ENCODE data around the gene MAP7D1. TPM values are rescaled to one million over a fixed set of nuclear protein-coding genes. Genes with fewer than 3 reads are reported as not detected.
"Not testable (repeated sequence)": the region's sequence is repeated elsewhere in the genome, so short reads cannot be mapped to it uniquely, and the experiment has no call there.

The MAP7D1 gene
- total RNA-seq, 1 donor from 2014 or later, result 70.1 TPM

DNA sequence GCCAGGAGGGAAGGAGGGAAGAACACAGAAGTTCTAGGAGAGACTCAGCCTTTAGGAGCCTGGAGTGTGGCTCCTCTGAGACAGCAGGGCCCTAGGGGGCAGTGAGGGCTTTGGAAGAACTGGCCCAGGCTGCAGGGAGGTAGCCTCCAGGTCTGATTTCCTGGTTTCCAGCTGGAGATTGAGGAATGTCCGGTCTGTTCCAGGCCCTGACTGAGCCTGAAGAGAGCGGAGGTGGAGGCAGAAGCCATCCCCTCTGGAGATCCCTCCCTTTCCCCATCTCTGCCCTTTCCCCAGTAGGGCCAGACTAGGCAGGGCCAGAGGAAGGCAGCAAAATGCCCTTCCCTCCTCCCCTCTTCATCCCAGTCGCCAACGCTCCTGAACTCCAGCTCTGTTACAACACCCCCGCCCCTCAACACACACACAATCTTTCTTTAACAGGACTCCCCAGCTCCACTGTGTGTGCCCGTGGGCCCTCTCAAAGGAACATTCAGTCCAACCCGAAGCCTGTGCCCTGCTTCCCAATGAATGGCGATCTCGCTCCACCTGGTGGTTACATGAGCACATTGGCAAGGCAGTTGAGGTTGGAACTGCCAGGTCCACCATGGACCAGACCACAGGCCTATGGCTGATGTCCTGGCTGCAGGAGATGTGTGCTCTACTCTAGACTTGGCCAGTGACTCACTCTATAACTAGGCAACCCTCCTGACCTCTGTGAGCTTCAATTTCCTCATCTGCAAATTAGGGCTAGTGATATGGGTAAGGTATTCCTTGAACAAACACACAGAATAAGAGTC is 32.0 kb downstream of the MAP7D1 start:
- FAIRE-seq (no peak), DNase-seq (ENCODE audit: low spot score in 2 of 2) (peak; percentile 73 to 84)

DNA sequence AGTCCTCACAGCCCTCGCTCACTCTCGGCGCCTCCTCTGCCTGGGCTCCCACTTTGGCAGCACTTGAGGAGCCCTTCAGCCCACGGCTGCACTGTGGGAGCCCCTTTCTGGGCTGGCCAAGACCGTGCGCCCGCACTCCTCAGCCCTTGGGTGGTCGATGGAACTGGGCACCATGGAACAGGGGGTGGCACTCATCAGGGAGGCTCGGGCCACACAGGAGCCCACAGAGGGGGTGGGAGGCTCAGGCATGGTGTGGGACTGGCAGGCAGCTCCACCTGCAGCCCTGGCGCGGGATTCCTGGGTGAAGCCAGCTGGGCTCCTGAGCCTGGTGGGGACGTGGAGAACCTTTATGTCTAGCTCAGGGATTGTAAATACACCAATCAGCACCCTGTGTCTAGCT is 40.8 kb downstream of the MAP7D1 start:
- not testable (repeated sequence) for DNase-seq (ENCODE audit: low spot score in 2 of 2); FAIRE-seq

DNA sequence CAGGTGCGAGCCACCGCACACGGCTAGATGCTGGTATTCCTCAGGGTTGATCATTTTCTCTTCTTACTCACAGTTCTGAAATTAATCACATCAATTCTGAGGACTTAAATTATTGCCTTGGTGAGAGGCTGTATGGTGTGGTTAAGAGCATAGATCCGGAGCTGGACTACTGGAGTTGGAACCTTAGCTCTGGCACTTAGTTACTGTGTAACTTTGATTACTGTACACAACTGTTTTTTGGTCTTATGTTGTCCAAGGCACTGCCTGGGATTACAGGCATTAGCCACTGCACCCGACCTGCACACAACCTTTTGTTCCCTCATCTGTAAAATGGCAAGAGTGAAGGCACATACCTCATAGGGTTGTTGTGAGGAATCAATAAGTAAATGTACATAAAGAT is 42.7 kb downstream of the MAP7D1 start:
- DNase-seq (ENCODE audit: low spot score in 2 of 2) (no peak), FAIRE-seq (no peak)

DNA sequence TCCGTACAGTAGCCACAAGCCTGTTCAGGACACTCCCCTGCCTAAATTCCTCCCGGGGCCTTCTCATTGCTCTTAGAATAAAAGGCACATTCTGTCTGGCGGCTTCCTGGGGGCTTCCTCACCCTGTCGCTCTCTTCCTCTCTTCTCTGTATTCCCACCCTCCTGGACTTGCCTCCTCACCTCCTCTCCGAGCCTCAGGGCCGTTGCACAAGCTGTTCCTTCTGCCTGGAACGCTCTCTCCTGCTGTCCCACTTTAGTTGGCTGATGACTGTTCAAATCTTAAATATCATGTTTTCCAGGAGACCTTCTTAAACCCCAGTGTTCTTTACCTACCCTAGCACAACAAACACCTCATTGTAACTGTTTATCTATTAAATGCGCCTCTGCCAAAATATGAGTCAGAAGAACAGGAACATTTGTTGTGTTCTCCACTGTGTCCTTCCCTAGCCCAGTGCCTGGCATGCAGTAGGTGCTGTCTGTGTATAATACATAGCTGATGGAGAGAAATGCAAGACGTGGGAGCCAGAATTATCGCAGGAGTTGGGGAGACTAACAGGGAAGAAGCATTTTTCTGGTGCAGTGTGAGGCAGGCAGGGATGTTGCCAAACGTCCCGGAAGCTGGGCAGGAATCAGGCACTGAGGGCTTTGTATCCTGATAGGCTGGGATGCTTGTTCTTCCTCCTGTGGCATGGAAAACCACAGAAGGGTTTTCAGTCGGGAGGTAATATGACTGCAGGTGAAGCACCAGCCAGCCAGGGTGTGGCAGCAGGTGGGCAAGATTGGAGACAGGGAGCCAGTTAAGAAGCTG is 44.2 kb downstream of the MAP7D1 start:
- DNase-seq (ENCODE audit: low spot score in 2 of 2) (no peak), FAIRE-seq (no peak)

DNA sequence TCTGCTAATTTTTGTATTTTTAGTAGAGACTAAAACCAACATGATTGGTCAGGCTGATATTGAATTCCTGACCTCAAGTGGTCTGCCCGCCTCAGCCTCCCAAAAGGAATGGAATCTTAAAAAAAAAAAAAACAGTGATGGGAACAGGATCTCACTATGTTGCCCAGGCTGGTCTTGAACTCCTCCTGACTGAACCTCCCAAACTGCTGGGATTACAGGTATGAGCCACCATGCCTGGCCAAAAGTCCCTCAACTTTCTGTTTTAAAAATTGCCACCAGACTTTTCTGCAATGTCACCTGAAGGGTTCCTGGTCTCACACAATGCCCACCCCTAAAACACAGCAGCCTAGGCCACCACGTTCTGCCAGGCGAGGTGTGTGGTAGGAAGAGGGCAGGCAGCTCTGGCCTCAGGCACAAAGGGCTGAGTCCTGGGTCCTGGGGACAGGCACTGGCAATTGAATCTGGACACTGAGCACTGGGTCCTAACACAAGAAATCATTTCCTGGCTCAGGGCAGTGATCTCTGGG is 47.1 kb downstream of the MAP7D1 start:
- FAIRE-seq (no peak), DNase-seq (ENCODE audit: low spot score in 2 of 2) (no peak)

DNA sequence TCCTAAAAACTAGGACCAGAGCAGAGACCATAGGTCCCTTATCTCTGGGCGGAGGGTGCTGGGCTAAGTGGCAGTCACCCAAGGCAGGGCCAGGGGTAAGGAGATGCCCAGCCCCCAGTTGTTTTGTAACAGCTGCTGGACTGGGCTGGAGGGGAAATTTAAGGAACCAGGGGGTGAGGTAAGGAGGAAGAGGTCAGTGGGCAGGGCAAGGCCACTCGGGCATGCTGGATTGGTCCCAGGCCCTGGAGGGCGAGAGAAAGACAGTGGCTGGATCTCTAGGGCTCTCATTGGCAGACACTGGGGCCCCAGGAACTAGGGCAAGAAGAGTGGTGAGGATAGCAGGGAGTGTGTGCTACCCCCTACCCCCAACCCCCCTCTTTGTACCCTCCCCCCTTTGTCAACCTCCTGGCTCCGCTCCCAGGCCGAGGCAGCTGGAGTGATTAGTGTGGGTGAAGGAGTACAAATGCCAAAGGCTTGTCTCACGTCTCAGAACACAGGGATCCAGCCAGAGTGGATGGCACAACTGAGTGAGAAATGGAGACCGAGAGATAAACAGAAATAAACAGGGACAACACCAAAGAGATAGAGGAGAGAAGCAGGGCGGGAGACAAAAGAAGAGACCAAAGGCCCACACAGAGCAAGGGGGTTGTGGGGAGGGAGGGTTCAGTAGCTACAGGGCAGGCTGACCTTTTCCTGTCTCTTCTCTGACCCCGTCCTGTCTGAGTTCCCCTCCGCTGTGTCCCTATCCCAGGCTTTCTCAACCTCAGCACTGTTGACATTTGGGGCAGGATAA is 47.8 kb downstream of the MAP7D1 start:
- DNase-seq (ENCODE audit: low spot score in 2 of 2) (peak in 1 of 2 donors; percentile 32), FAIRE-seq (no peak)

DNA sequence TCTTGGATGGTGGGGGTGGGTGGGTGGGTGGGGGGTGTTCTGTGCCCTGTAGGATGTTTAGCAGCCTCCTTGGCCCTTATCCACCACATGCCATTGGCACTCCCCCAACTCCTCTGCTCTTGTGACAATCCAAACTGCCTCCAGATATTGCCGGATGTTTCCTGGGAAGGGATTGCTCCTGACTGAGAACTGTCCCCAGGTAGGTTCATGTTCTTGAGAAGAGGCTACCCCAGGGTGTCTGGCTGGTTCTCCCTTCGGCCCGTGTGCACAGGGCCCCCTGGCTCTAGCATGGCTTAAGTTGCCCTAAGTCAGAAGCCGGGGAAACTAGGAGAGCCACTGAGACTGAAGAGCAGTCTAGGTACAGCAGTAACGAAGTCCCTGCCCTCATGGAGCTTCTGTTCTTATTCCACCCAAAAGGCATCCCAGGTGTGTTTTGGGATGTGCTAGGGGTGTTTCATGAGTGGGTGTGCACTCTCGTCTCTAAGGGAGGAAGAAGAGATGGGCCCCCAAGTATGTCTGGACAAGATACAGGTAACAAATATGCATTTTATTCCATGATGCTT is 48.5 kb downstream of the MAP7D1 start:
- no peak for DNase-seq (ENCODE audit: low spot score in 2 of 2)
- no peak for FAIRE-seq

DNA sequence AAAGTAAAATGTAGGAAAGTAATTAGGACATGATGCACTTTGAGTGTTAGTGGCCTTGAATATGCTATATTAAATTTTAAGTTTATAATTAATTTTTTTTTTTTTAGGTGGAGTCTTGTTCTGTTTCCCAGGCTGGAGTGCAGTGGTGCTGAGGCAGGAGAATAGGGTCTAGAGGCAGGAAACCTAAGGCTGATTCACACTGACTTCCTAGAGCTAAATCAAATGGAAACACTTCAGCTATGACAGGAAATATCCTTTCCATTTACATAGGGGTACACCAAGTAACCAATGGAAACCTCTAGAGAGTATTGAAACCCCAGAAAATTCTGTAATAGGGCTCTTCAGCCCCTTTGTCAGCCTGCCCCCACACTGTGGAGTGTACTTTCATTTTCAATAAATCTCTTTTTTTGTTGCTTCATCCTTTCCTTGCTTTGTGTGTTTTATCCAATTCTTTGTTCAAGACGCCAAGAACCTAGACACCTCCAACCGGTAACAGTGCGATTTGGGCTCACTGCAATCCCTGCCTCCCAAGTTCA is 50.4 kb downstream of the MAP7D1 start:
- DNase-seq (ENCODE audit: low spot score in 2 of 2) (no peak), FAIRE-seq (no peak)

DNA sequence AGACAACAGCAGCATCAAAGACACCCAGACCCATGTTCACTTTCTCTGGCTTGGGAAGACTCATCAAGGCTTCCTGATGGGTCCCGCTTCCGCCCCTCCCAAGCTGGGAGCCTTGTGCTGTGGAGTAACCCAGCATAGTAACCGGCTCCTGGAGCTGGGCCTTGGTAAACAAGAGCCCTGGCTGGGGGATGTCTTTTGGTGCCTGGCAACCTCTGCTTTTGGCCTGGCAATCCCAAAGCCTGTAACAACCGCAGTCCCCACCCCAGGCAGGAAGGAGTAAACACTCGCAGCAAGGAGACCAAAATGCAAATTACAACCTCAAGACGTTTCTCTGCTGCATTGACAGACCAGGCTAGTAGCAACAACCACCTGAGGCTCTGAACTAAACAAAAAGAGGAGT is 51.4 kb downstream of the MAP7D1 start:
- FAIRE-seq (no peak), DNase-seq (ENCODE audit: low spot score in 2 of 2) (no peak)

DNA sequence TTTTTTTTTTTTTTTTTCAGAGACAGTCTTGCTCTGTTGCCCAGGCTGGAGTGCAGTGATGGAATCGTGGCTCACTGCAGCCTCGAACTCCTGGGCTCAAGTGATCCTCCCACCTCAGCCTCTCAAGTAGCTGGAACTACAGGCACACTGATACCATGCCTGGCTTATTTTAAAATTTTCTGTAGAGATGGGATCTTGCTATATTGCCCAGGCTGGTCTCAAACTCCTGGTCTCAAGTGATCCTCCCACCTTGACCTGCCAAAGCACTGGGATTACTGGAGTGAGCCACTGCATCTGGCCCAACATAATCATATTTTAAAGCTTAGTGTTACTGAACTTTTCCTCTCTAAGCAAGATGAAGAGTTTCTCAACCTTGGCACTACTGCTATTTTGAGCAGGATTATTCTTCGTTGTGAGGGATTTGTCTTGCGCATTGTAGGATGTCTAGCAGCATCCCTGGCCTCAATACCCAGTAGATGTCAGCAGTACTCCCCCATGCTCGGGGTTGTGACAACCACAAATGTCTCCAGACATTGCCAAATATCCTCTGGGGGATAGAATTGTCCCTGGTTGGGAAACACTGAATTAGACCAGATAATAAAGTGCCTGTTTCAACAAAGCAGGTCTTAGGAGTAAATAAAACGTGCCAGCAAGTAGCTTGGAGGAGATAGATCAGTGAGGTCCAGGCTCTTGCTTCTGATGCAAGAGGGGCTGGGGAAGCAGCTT is 53.2 kb downstream of the MAP7D1 start:
- FAIRE-seq, result no peak
- no peak for DNase-seq (ENCODE audit: low spot score in 2 of 2)

DNA sequence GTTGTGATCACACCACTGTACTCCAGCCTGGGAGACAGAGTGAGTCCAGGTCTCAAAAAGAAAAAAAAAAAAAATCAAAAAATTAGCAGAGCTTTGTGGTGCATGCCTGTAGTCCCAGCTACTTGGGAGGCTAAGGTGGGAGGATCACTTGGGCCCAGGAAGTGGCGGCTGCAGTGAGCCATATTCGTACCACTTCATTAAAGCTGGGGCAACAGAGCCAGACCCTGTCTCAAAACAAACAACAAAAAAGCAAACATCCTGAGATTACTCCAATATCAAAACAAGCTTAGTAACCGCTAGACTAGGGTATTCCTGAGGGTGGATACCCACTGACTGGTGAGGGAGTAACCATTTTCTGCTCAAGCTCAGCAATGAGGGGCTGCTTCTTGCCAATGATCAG is 55.3 kb downstream of the MAP7D1 start:
- FAIRE-seq (no peak), DNase-seq (ENCODE audit: low spot score in 2 of 2) (no peak)

DNA sequence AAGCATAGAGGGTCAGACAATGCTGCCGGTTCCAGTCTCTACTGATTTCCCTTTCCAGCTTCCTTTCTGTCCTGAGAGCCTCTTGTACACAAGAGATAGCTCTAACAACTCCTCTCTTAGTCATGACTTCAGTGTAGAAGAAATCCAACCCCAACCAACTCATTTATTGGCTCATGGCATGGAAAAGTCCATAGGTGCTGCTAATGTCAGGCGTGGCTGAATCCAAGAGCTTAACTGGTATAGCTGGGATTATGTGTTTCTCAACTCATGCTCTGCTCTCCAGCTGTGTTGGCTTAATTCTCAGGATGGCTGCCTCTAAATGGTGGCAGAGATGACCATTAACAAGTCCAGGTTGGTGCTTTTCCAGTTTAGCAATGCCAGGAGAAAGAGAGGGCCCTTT is 55.9 kb downstream of the MAP7D1 start:
- DNase-seq (ENCODE audit: low spot score in 2 of 2), result no peak
- FAIRE-seq, result no peak

DNA sequence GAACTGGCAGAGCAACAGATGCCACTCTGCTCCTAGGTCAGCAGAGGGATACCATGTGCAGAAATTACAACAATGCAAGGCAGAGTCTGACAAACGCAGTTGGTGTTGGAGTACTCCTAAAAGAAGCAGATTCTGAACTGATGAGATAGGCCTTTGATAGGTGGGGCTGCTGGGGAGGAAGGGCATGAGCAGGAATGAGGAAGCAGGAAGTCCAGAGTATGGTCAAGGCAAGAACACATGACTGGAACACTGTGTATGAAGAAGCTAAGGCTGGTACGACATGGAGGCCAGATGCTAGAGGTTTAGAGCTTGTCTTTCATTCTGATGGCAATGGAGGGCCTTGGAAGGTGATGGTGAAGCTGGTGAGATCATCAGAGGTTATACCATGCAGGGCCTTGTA is 56.8 kb downstream of the MAP7D1 start:
- DNase-seq (ENCODE audit: low spot score in 2 of 2), result no peak
- FAIRE-seq, result no peak

DNA sequence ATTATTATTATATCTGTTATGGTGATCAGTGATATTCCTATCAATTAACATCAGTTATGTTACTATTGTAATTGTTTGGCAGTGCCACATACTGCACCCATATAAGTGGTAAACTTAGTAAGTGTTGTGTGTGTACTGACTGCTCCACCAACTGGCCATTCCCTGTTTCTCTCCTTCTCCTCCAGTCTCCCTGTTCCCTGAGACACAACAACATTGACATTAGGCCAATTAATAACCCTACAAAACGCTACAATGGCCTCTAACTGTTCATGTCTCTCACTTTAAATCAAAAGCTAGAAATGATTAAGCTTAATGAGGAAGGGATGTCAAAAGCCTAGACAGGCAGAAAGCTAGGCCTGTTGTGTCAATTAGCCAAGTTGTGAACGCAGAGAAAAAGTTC is 61.7 kb downstream of the MAP7D1 start:
- FAIRE-seq (no peak), DNase-seq (ENCODE audit: low spot score in 2 of 2) (no peak)

DNA sequence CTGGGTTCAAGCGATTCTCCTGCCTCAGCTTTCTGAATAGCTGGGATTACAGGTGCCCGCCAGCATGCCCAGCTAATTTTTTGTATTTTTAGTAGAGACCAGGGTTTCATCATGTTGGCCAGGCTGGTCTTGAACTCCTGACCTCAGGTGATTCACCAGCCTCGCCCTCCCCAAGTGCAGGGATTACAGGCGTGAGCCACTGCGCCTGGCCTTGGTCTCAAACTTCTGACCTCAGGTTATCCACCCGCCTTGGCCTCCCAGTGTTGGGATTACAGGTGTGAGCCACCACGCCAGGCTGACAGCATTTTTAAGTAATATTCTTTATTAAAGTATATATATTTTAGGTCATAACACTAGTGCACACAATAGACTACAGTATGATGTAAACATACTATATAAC is 65.9 kb downstream of the MAP7D1 start:
- FAIRE-seq, result not testable (repeated sequence)

DNA sequence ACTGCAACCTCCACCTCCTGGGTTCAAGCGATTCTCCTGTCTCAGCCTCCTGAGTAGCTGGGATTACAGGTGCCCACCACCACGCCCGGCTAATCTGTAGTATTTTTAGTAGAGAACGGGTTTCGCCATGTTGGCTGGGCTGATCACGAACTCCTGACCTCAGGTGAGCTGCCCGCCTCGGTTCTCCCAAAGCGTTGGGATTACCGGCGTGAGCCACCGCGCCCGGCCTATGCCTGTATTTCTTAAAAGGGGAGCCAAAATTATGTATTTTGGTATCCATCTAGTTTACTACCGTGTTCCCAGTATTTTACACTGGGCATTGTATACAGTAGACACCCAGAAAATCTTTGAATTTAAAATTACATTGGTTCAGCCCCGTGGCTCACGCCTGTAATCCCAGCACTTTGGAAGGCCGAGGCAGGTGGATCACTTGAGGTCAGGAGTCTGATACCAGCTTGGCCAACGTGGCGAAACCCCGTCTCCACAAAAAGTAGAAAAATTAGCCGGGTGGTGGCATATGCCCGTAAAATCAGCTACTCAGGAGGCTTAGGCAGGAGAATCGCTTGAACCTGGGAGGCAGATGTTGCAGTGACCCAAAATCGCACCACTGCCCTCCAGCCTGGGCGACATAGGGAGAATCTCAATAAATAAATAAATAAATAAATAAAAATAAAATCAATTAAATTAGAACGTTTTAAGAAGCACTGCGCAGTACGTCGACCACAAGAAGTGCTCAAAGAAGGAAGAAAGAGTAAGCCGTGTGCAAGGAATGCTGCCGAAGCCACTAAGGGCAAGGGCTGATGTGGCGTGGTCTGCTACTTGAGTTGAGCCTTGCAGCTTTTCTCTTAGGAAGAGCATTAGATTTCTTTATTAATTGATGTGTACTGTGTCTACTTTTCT is 66.8 kb downstream of the MAP7D1 start:
- no peak for FAIRE-seq
- no peak for DNase-seq (ENCODE audit: low spot score in 2 of 2)

More for the DNA sequence above, 65.9 kb downstream of the MAP7D1 start:
- not testable (repeated sequence) for DNase-seq (ENCODE audit: low spot score in 2 of 2)

DNA sequence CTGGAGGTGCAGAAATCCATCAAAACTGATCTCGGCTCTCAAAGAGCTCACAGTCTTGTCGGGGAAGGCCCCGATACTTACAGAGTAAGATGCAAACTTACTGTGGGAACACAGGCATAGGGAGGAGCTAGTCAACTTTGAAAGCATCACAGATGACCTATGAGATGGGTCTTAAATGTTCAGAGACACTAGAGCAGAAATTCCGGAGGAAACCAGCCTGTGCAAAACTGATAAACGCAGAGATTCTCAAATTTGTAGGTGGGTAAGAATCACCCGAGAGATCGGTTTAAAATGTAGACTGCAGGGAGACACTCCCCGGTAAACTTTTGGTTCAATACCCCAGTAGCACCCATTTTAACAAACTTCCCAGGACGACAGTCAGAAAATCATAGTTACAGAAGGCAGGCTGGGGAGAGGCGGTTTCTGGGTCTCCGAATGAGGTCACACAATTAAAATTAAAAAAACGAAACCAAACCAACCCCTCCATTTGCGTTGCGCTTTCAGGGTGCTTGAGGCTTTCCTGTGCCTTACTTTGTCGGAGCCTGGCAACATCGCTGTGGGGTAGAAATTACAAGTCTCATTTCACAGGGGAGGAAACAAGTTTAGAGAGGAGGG is 67.5 kb downstream of the MAP7D1 start:
- FAIRE-seq, result no peak
- DNase-seq (ENCODE audit: low spot score in 2 of 2), result no peak

DNA sequence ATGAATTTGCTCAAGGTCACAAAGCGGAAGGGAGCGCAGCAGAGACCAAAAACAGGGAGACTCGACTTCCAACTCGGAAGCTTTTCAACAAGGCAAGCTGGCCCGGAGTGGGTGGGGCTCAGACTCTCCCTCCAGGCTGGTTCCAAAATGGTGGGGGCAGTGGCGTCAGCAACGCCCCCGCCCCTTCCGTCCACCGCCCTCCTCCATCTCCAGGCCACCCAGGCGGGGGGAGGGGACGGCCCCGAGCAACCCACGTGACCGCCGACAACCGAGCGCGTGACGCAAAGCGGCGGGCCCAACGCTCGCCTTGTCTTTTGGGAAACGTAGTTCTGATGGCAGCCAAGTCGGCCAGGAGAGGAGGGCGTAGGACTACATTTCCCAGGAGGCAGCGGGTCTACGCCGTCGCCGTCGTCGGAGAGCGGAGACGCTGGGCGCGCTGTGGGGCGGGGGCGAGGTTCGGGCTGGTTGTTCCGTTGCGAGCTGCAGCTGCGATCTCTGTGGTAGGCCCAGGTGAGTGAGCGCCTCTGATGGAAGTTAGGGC is 68.1 kb downstream of the MAP7D1 start, which contains the start of gene THRAP3:
THRAP3 (plus strand) TSS at position 448 of the 541 bp plus-strand sequence. CDS start 58,121 bp downstream, outside the sequence.
- DNase-seq (ENCODE audit: low spot score in 2 of 2), result peak; percentile 91 to 95
- peak; percentile 94 for FAIRE-seq
